Measurements from ENCODE around the gene SERINC4.
A peak's percentile ranks its signal among the peaks of the same experiment; 100 is the strongest.
"Not testable (repeated sequence)": the region's sequence is repeated elsewhere in the genome, so short reads cannot be mapped to it uniquely, and the experiment has no call there.

Gene SERINC4

GRCh38 chr15:43799945-43800285 lies at the start of gene SERINC4:
TSS of gene SERINC4 (minus strand) at chr15:43800220. CDS start at chr15:43799986, 234 bp downstream.
- DNase-seq, result no peak

DNA sequence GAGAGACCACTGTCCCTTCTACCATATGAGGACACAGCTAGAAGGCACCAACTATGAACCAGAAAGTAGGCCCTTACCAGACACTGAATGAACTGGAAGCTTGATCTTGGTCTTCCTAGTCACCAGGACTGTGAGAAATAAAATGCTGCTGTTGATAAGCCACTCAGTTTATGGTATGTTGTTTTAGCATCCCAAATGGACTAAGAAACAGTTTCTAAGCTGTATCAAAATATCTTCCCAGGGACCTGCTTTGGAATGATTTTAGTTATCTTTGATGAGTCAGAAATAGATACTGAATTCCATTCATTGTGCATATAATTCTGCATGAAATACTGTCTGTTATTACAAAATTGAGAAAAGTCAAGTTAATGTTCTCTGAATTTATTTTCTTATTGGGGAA lies 45.4 kb upstream of the SERINC4 start:
- no peak for DNase-seq

DNA sequence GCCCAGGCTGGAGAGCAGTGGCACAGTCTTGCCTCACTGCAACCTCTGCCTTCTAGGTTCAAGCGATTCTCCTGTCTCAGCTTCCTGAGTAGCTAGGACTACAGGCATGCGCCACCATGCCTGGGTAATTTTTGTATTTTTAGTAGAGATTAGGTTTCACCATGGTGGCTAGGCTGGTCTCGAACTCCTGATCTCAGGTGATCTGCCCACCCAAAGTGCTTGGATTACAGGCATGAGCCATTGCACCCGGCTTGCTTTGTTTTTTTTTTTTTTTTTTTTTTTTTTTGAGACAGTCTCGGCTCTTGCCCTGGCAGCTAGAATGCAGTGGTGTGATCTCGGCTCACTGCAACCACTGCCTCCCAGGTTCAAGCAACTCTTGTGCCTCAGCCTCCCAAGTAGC lies 32.5 kb upstream of the SERINC4 start:
- DNase-seq, result not testable (repeated sequence)

- not testable (repeated sequence) for DNase-seq
Measured at GRCh38 chr15:43831519-43832052, 31.6 kb upstream of the SERINC4 start.

DNA sequence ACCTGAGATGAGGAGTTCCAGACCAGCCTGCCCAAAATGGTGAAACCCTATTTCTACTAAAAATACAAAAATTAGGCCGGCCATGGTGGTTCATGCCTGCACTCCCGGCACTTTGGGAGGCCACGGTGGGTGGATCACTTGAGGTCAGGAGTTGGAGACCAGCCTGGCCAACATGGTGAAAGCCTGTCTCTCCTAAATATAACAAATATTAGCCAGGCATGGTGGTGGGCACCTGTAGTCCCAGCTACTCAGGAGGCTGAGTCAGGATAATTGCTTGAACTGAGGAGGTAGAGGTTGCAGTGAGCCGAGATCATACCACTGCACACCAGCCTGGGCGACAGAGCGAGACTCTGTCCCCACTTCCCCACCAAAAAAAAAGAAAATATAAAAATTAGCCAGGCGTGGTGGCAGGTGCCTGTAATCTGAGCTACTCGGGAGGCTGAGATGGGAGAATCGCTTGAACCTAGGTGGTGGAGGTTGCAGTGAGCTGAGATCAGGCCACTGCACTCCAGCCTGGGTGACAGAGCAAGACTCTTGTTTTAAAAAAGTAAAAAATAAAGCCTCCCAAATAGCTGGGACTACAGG lies 30.8 kb upstream of the SERINC4 start:
- DNase-seq, result not testable (repeated sequence)

GRCh38 chr15:43829951-43830540 lies 30.0 kb upstream of the SERINC4 start:
- not testable (repeated sequence) for DNase-seq

DNA sequence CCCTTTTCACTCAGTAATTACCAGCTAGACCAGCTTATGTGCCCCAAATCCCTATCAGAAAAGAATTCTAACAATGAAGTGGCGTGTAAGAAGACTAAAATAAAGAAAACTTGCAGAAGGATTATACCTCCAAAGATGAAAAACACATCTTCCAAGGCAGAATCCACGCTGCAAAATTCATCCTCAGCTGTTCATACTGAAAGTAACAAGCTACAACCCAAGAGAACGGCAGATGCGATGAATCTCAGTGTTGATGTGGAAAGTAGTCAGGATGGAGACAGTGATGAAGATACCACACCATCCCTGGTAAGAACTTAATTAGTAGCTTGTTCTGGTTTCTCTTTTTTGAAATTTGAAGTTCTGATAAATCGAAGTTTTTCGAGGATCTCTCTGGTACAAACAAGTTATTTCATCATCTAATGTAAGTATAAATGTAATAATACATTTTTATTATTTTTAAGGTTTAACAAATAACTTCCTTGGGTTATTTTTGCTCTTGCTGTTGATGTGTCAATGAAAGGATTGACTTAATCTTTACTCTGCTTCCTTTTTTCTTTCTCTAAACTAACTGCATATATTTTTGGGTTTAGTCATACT lies 28.1 kb upstream of the SERINC4 start:
- DNase-seq, result no peak

GRCh38 chr15:43826508-43827341 lies 26.7 kb upstream of the SERINC4 start, which contains the start of gene WDR76:
TSS of gene WDR76 (plus strand) at chr15:43827002. CDS start at chr15:43827033, 31 bp downstream.
- DNase-seq, result peak; percentile 96

DNA sequence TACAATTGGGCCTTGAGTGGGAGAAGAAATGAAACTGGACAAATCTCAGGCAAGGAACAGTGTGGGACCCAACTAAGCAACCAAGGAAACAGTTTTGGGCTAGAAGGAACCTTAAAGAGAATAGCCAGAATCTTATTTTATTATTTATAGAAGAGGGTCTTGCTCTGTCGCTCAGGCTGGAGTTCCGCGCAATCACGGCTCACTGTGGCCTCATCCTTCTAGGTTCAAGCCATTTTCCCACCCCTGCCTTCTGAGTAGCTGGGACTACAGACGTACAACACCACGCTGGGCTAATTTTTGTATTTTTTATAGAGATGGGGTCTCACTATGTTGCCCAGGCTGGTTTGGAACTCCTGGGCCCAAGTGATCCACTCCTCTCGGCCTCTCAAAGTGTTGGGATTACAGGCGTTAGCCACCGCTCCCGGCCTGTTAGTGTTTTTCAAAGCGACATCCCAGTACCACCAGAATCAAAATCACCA lies 26.0 kb upstream of the SERINC4 start:
- no peak for DNase-seq

GRCh38 chr15:43825305-43825704 lies 25.3 kb upstream of the SERINC4 start:
- DNase-seq, result not testable (repeated sequence)

DNA sequence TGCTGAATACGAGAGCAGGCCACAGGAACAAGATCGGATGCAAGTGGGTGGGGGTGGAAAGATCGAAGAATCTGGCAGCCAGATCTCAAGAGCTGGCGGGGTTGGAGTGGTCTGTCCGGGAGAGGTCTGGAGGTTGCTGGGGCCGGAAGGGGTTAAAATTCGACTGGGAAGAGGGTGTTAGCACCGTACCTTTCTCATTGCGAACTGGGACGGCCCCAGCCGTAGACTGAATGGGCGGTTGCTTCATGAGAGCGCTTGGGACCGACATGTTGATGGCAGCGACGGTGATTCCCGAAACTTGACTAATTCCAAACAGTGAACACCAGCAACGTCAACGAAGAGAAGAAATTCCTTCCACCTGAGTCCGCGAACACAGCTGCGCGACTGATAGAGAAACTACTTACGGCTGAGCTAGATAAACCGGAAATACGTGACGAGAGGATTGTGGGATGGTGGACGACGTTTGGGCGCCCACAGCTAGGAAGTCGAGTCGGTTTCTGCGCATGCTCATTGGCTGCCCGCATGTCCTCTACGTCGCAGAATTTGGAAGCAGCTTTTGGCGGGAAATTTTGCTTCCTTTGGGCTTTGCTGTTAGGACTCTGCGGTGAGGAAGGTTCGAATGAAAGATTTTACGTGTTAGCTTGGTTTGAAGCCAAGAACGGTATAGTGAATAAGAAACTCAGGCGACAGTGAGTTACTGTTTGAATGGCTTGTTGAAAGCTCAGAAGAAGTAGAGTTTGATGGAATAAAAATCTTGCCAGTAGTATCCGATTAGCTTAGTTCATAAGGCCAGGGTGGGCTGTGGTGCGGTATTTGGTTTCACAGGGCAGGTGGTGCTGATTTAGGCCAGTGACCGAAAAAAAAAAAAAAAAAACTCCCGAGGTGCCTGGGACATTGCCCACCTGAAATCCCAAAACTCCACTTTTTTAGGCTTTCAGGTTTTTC lies 24.6 kb upstream of the SERINC4 start, which contains the start of gene MFAP1:
TSS of gene MFAP1 (minus strand) at position 389 of the 945 bp plus-strand sequence. CDS start at position 268, 121 bp downstream.
- peak; percentile 99 for DNase-seq

DNA sequence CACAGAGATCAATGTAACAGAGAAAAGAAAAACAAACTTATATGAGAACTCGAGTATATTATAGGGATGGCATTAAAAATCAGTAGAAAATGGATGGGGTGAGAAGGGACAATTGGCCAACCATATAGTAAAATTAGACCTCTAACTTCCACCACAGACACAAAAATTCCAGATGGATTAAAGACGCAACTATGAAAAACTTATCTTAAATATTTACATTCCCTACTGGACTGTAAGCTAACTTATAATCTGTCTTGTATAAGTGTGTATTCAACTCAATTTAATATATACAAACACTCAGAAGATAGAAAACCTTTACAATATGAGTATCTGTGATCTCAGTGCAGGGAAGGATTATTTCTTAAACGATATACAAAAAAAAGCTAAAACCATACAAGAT lies 21.5 kb upstream of the SERINC4 start:
- DNase-seq, result no peak

DNA sequence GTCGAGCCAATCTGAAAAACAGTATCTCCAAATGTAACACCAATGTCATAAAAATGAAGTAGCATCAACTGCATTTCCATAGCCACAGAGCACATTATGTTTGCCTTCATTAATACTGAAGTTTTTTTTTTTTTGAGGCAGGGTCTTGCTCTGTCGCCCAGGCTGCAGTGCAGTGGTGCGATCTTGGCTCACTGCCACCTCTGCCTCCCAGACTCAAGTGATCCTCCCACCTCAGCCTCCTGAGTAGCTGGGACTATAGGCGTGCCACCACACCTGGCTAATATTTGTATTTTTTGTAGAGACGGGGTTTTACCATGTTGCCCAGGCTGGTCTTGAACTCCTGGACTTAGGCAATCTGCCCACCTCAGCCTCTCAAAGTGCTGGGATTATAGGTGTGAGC lies 15.0 kb upstream of the SERINC4 start:
- DNase-seq, result not testable (repeated sequence)

- no peak for DNase-seq
Measured at GRCh38 chr15:43808960-43809678, 9.1 kb upstream of the SERINC4 start.

- DNase-seq, result no peak
Measured at GRCh38 chr15:43808435-43808950, 8.5 kb upstream of the SERINC4 start.

GRCh38 chr15:43802676-43803075 lies 2.7 kb upstream of the SERINC4 start:
- not testable (repeated sequence) for DNase-seq

GRCh38 chr15:43800286-43801141 lies 494 bp upstream of the SERINC4 start, which contains the start of gene HYPK:
TSS of gene HYPK (plus strand) at chr15:43800599. CDS start at chr15:43800623, 24 bp downstream.
- peak; percentile 95 for DNase-seq

- DNase-seq, result no peak
Measured at GRCh38 chr15:43799209-43799944, 643 bp downstream of the SERINC4 start.

DNA sequence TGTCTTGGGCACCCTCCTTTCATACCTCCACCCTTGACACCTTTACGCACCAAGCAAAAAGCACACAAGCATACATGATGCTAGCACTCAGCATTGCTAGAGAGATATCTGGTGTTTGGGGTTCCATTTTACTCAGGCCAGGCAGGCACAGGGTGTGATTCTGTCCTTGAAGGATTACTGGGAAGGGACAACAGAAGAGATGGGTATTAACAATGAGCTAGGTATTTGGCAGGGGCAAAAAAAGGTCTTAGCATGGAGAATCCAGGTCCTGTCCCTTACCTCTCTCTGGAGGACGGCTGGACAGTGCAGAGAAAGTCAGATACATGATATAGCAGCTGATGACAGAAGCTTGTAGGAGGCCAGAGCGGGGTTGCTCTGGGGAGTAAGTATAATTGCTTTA lies 3.5 kb downstream of the SERINC4 start:
- no peak for DNase-seq

Data from hematopoietic multipotent progenitor cell treated with erythropoietin and hydrocortisone succinate and interleukin-3 and kit ligand, for 6 days (in vitro differentiated cells).